Astrocyte of the cerebellum (primary cell): ENCODE measurements around the gene TOPBP1.

ENCODE experiments used
- DNase-seq: peaks from one replicate; pipeline ENCODE4 v3.0.0-alpha.2; 2011; ENCODE audit warnings: low read depth
- H3K4me3 ChIP-seq: 2 replicates; pipeline ENCODE4 v1.5.1; 2011; ENCODE audit warnings: mild to moderate bottlenecking, low read depth, low read length, moderate library complexity
- in situ Hi-C: cut with HindIII; loops from 2 replicates; pipeline ENCODE4 v1.10.0; 2017; ENCODE audit warnings: low sequenced_read_pairs
- TF ChIP-seq, protein P1 (sequence below): IDR thresholded peaks from 2 replicates; pipeline ENCODE4 v1.5.1; 2012; ENCODE audit warnings: low read length, low read depth, moderate library complexity, mild to moderate bottlenecking; ENCODE audit errors: missing control alignments

The TOPBP1 gene

DNA sequence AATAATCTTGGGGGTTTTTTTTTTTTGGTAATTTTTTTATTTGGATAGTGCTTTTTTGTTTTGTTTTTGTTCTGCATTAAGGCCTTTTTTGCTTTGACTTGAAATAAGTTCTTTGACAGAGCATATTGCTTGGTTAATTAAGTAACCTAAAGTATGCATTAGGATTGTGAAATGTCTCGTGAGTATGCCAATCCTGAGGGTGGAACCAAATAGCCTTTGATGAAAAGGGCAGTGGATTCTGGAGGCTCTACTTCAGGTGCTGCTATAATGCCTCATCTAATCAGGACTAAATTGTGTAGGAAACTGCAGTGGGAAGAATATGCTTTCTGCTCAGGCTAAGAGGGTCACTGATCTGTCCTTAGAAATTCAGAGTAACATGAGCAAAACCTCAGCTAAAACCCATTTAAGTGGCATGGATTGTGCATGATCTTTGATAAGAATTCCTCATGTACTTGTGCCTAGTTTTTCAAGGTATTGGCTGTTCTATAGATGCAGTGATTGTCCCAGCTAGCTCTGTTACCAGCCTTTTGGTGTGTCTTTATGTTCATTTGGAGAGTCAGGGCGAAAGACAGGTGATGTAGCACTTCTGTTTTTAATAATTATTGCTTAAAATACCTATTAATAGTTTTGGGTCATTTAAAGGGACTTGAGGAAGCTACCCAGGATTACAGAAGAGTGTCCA, 72.8 kb downstream of the TOPBP1 start:
- TF ChIP-seq, protein P1, sequence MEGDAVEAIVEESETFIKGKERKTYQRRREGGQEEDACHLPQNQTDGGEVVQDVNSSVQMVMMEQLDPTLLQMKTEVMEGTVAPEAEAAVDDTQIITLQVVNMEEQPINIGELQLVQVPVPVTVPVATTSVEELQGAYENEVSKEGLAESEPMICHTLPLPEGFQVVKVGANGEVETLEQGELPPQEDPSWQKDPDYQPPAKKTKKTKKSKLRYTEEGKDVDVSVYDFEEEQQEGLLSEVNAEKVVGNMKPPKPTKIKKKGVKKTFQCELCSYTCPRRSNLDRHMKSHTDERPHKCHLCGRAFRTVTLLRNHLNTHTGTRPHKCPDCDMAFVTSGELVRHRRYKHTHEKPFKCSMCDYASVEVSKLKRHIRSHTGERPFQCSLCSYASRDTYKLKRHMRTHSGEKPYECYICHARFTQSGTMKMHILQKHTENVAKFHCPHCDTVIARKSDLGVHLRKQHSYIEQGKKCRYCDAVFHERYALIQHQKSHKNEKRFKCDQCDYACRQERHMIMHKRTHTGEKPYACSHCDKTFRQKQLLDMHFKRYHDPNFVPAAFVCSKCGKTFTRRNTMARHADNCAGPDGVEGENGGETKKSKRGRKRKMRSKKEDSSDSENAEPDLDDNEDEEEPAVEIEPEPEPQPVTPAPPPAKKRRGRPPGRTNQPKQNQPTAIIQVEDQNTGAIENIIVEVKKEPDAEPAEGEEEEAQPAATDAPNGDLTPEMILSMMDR, result no peak
- no peak for DNase-seq
- no peak overlapping the region for H3K4me3 ChIP-seq
- in situ Hi-C loops, result no loop called here

DNA sequence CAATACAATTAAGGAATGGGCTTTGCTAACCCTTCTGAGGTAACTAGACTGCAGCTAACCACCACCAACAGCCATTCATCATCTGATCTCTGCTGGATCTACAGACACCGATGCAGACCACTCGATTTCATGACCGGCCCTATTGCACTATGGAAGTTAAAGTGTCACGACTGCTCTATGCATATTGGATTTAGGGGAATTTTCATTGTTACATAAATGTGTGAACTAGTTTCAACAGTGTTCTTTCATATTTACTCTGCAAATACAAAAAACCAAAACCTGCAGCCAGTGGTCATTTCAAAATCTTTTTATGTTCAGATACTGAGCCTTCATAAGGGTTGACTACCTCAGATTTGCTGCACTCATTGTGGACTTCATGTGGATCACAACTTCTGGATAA, 73.7 kb downstream of the TOPBP1 start:
- TF ChIP-seq, protein P1, result no peak
- DNase-seq, result no peak
- H3K4me3 ChIP-seq, result no peak overlapping the region
- in situ Hi-C loops, result no loop called here

DNA sequence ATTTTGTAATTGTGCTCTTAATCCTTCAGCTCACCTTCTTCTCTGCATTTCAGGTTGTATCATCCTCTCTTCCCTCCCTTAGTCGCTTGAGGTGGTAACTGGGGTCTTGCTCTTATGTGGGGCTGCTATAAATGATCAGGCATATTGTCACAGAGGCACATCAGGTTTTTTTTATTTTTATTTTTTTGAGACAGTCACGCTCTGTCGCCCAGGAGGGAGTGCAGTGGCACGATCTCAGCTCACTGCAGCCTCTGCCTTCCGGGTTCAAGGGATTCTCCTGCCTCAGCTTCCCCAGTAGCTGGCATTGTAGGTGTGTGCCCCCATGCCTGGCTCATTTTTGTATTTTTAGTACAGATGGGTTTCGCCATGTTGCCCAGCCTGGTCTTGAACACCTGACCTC, 78.3 kb downstream of the TOPBP1 start:
- no peak for DNase-seq

DNA sequence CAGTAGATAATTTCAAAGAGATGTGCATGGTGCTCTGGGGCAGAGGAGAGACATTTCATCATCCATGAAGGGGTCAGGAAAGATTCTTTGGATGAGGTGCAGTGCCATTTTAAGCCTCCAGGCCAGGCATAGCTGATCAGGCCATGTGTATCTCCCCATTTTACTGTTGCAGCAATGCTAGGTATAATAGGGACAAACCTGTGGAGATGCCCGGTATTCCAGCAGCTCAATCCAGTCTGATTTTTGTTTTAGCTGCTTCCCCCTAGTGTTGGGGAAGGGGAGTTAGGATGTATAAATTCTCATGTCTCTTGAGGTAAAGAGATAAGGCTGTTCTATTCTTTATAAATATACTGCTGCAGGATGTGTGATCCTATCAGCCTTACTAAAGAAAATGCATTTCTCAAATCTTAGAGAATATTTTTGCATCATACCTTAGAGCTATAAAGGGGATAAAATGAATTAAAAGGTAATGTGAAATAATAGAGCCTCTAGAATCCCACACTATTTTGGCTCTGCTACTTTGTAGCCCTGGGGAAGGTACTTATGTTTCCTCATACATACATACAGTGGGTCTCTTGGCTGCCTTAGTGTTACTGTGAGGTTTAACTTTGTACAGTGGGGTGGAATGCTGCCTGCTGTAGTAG, 83.1 kb downstream of the TOPBP1 start:
- in situ Hi-C loops, result no loop called here
- TF ChIP-seq, protein P1, result peak; percentile 73
- DNase-seq, result no peak
- H3K4me3 ChIP-seq, result no peak overlapping the region

More for the DNA sequence above, 78.3 kb downstream of the TOPBP1 start:
- no peak overlapping the region for H3K4me3 ChIP-seq
- TF ChIP-seq, protein P1, result no peak
- in situ Hi-C loops, result no loop called here

DNA sequence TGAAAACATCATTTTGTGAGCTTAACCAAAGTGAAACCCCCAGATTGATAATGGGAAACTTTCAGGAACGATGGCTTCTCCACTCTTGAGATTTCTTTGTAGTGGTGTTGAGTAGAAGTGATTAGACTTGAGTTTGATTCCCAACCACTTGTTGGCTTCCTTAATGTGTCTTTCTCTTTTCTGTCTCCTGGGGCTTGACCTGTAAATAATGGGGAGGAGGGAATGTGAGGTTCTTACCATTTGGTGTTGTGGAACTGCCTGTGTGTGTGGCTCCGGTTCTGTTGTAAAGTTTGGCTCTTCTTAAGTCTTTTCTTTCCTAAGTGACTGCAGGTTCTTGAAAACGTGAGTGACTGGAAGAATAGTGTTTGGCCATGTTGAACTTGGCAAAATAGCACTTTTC, 85.6 kb downstream of the TOPBP1 start:
- in situ Hi-C loops, result no loop called here
- H3K4me3 ChIP-seq, result peak overlapping the region; percentile 88
- no peak for DNase-seq
- TF ChIP-seq, protein P1, result no peak

DNA sequence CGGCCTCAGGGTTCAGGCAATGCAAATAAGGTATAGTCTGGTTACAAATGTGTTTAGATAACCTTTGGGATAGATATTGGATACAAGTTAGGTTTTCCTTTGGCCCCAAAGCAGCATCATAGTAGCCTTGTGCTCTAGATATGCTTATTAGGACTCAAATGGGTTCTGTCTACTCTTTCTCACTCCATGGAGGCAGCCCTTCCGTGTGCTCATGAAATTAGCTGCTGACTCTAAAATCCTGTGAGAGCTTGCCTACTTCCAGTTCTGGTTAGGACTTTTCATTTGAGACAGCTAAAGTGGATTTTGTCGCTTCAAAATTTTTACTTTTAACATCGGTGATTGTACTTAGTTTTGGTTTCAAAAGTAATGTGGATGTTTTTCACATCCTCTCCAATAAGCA, 86.7 kb downstream of the TOPBP1 start:
- no peak for DNase-seq
- peak overlapping the region; percentile 88 for H3K4me3 ChIP-seq
- in situ Hi-C loops, result no loop called here
- TF ChIP-seq, protein P1, result no peak
